Calu3 (cell line): ENCODE measurements around the gene CBX2. TPM values are rescaled to one million over a fixed set of nuclear protein-coding genes. Genes with fewer than 3 reads are reported as not detected.
"Not testable (repeated sequence)": the region's sequence is repeated elsewhere in the genome, so short reads cannot be mapped to it uniquely, and the experiment has no call there.

ENCODE experiments used
- BruUV-seq: library from RNA; stranded (reverse); fragments of 400-500 nt; replicated peaks from 2 replicates; lab custom pipeline; 2021; lab: Mats Ljungman, UMichigan
- CTCF ChIA-PET: fragments of 300-600 bp; sonication (Branson Sonifier 250); formaldehyde crosslinking; loops from one replicate; lab custom pipeline; 2022; ENCODE audit warnings: antibody characterized with exemption; lab: Charles Lee
- DNase-seq: peaks from one replicate; pipeline ENCODE4 v3.0.0; 2022
- H3K27ac Mint-ChIP-seq: one replicate; pipeline ENCODE4 v1.8.0; 2022; ENCODE audit warnings: mixed read lengths; ENCODE audit not compliant: unreplicated experiment
- H3K27me3 Mint-ChIP-seq: one replicate; pipeline ENCODE4 v1.8.0; 2022; ENCODE audit warnings: mixed read lengths; ENCODE audit not compliant: unreplicated experiment
- H3K36me3 Mint-ChIP-seq: one replicate; pipeline ENCODE4 v1.8.0; 2022; ENCODE audit warnings: mild to moderate bottlenecking, moderate library complexity, mixed read lengths; ENCODE audit not compliant: insufficient read depth, unreplicated experiment
- H3K4me1 Mint-ChIP-seq: one replicate; pipeline ENCODE4 v1.8.0; 2022; ENCODE audit warnings: mild to moderate bottlenecking, low read depth, mixed read lengths; ENCODE audit not compliant: unreplicated experiment
- H3K4me3 Mint-ChIP-seq: one replicate; pipeline ENCODE4 v1.8.0; 2022; ENCODE audit warnings: mild to moderate bottlenecking, low read depth, moderate library complexity, mixed read lengths; ENCODE audit not compliant: unreplicated experiment
- H3K9me3 Mint-ChIP-seq: one replicate; pipeline ENCODE4 v1.8.0; 2022; ENCODE audit warnings: low read depth, mixed read lengths; ENCODE audit not compliant: unreplicated experiment
- CTCF ChIP-seq: fragments of 200-600 bp; IDR thresholded peaks from one replicate; pipeline ENCODE4 v1.8.0; 2022; ENCODE audit warnings: antibody characterized with exemption; ENCODE audit not compliant: unreplicated experiment
- intact Hi-C: fragments of 100-400 bp; cut with micrococcal nuclease; formaldehyde crosslinking; loops from one replicate; pipeline ENCODE4 v1.10.0; 2022; ENCODE audit not compliant: unreplicated experiment
- total RNA-seq: library from RNA; stranded (reverse); gene quantifications from 2 replicates; pipeline ENCODE4 v1.2.3, GENCODE V29; 2022

CBX2 gene
- total RNA-seq, 1 experiment from 2014 or later, result 8.3 TPM

- Mint-ChIP-seq H3K4me1 (peaks cover 7% of the 10 kb centered on the region), H3K27me3 (peaks cover 14% of the 10 kb centered on the region), H3K36me3 (no peaks in the 10 kb centered on the region), H3K9me3 (no peaks in the 10 kb centered on the region), H3K4me3 (no peak overlapping the region), H3K27ac (no peak overlapping the region)
- BruUV-seq, result no TSS peak
- CTCF ChIA-PET, result interaction anchor here (0.7 kb wide), 1 partner anchor 478 kb away, joined by 8 read pairs; no protein-coding TSS in a partner anchor
- no peak for DNase-seq
- TF ChIP-seq CTCF, result no peak
- intact Hi-C loops, result no loop called here
Measured at GRCh38 chr17:79754370-79754769, 23.6 kb upstream of the CBX2 start.

GRCh38 chr17:79754903-79755302 is 23.0 kb upstream of the CBX2 start:
- H3K36me3 Mint-ChIP-seq, H3K4me1 Mint-ChIP-seq, H3K4me3 Mint-ChIP-seq, intact Hi-C loops, H3K27ac Mint-ChIP-seq, H3K9me3 Mint-ChIP-seq, BruUV-seq, DNase-seq, CTCF ChIA-PET: not testable (repeated sequence)
- H3K27me3 Mint-ChIP-seq, result peaks cover 14% of the 10 kb centered on the region

GRCh38 chr17:79755591-79755990 is 22.4 kb upstream of the CBX2 start:
- intact Hi-C loops, result no loop called here
- no TSS peak for BruUV-seq
- Mint-ChIP-seq H3K9me3 (no peaks in the 10 kb centered on the region), H3K4me1 (peaks cover 7% of the 10 kb centered on the region), H3K36me3 (peaks cover 5% of the 10 kb centered on the region), H3K27ac (no peak overlapping the region), H3K27me3 (peaks cover 14% of the 10 kb centered on the region), H3K4me3 (no peak overlapping the region)
- TF ChIP-seq CTCF, result no peak
- no peak for DNase-seq
- CTCF ChIA-PET, result no interaction called here

GRCh38 chr17:79757140-79757745 is 20.7 kb upstream of the CBX2 start:
- CTCF ChIA-PET, result interaction anchor here (0.7 to 1.4 kb wide), 2 partner anchors 15 to 178 kb away, joined by 3 read pairs; no protein-coding TSS in a partner anchor
- no TSS peak for BruUV-seq
- H3K27ac Mint-ChIP-seq, result no peak overlapping the region
- H3K9me3 Mint-ChIP-seq, result no peaks in the 10 kb centered on the region
- no peaks in the 10 kb centered on the region for H3K4me1 Mint-ChIP-seq
- no peak for DNase-seq
- H3K4me3 Mint-ChIP-seq, result no peak overlapping the region
- intact Hi-C loops, result no loop called here
- peaks cover 14% of the 10 kb centered on the region for H3K27me3 Mint-ChIP-seq
- TF ChIP-seq CTCF, result no peak
- H3K36me3 Mint-ChIP-seq, result peaks cover 5% of the 10 kb centered on the region

- Mint-ChIP-seq H3K27ac (no peak overlapping the region), H3K4me3 (no peak overlapping the region), H3K9me3 (no peaks in the 10 kb centered on the region), H3K36me3 (peaks cover 5% of the 10 kb centered on the region), H3K27me3 (peaks cover 14% of the 10 kb centered on the region), H3K4me1 (no peaks in the 10 kb centered on the region)
- CTCF ChIA-PET, result interaction anchor here (1.4 kb wide), 1 partner anchor 16 kb away, joined by 3 read pairs; no protein-coding TSS in a partner anchor
- BruUV-seq, result no TSS peak
- DNase-seq, result no peak
- intact Hi-C loops, result no loop called here
- TF ChIP-seq CTCF, result no peak
Measured at GRCh38 chr17:79758271-79758670, 19.7 kb upstream of the CBX2 start.
